Measurements from ENCODE around the gene ACTRT2.

ACTRT2 gene

DNA sequence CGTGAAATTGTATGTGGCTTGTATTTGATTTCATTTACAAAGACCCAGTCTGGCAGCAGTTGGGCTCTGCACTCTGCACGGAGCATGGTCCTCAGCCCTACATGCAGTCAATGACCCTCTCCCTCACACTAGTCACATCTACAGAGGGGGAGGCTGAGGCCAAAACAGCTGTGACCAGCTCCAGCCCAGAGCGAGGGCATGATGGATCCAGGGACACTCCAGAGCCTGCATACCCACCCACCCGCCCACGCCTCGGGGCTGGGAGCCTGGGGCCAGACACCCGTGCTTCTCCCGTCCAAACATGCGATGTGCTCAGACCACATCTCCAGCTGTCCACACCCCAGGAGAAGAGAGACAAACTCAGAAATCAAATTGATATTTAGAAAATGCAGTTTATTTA, 33.8 kb downstream of the ACTRT2 start:
- no peak for DNase-seq (ENCODE audit: low spot score)

DNA sequence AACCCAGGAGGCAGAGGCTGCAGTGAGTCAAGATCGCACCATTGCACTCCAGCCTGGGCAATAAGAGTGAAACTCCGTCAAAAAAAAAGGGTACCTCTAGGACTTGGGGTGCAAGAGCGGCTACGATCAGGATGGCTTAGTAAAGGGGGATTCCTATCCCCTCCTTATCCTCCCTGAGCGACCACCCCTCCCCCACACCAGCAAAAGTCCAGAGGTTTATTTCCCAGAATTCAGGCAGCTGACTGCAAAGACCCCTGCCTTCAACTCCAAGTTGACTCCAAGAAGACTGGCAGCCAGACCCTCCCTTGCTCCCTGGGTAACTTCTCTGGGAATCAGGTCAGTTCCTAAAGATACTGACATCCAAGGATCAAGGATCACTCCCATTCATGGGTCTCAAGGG, 35.4 kb downstream of the ACTRT2 start:
- no peak for DNase-seq (ENCODE audit: low spot score)

DNA sequence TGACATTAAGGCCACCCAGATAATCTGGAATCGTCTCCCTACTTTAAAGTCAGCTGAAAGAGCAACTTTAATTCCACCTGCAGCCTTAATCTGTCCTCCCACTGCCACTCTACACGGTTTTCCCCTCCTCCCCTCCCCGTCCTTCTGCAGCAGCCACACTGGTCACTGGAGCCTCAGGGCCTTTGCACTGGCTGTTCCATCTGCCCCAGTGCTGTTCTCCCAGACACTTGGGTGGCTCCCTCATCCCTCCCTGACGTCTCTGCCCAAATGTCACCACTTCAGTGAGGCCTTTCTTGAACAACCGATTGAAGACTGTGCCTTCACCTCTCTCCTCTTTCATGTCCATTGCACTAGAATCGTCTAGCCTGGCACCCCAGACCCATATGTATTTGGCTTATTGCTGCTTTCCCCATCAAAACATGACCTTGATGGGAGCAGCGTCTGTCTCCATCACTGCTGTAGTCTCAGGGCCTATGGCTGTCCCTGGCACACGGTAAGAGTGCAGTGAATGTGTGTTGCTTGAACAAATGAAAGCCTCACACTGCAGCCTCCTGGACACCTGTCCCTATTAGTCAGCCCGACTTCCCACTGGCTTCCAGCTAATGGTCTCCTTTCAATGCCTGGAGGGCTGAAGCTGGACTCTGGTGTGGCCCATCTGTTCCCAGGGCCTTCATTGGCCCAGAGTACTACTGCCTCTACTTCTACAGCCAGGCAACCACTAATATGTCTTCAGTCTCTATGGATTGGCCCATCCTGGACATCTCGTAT, 37.2 kb downstream of the ACTRT2 start:
- DNase-seq (ENCODE audit: low spot score): no peak

DNA sequence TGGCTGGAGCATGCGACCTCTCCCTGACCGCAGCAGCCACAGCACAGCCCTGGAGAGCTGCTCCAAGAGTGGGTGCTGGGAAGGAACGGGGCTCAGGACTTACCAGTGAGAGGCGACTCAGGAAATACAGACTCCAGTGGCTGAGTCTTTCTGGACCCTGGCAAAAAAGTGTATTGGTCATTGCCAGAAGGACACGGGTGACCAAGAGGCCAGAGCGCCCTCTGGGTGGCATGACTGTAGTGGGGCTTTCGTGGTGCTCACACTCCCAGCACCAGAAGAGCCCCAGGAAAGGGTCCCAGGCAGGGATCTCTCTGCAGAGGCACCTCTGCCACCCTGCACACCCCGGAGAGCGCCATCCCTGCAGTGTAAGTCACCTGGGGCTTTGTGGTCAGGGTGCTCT, 38.9 kb downstream of the ACTRT2 start:
- no peak for DNase-seq (ENCODE audit: low spot score)

DNA sequence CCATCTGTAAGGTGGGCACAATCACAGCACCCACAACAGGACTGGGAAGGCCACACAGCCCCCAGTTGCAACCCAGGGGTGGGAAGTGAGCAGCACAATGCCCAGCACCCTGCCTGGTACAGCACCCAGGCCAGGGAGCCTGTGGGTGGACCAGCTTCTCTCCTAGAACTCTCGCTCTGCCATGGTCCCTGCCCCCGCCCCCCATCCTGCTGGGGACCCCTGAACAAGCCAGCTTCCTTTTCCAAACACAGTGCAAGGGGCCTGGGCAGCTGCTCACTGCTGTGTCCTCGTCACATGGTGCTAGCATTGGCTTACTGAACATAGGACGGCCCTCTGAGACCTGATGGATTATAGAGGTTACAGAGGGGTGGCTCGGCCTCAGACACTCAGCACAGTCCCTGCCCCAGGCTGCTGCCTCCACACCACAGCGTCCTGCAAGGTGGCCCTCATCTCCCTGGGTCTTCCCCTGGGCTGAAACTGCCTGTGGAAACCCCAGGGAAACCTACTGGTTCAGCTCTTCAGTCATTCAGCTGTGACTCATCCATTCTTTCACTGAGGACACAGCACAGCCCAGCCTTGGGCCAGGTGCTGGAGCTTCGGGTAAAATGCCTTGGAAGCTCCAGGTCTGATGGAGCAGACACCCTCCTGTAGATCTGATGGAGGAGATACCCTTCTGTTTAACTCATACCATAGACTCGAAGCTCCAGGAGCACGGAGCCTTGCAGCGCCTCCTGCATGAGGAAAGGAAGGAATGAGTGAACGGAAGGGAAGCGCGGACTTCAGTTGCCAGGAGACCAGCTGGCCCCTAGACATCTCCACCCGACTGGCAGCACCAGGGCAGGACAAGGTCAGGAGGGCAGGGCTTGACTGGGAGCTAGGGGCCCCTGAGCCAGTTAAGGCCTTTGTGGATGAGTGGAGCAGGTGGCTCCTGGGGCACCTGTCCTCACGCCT, 39.6 kb downstream of the ACTRT2 start:
- no peak for DNase-seq (ENCODE audit: low spot score)

DNA sequence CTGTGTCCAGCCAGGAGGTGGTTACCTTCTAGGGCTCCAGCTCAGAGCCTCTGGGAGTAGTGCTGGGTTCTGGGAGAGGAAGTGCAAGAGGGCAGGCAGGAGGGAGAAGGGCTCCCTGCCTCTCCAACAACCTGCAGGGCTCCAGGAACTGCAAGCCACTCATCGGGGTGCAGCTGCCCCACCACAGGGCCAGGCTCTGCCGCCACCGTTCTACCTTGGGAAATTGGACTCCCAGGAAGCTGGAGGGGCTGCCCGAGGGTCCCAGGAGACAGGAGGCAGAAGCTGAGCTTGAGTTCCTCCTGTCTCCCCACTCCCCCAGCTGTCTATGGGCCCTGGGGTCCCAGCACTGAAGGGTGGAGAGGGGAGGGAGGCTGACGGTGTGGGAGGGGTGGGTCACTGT, 40.3 kb downstream of the ACTRT2 start:
- DNase-seq (ENCODE audit: low spot score): no peak

DNA sequence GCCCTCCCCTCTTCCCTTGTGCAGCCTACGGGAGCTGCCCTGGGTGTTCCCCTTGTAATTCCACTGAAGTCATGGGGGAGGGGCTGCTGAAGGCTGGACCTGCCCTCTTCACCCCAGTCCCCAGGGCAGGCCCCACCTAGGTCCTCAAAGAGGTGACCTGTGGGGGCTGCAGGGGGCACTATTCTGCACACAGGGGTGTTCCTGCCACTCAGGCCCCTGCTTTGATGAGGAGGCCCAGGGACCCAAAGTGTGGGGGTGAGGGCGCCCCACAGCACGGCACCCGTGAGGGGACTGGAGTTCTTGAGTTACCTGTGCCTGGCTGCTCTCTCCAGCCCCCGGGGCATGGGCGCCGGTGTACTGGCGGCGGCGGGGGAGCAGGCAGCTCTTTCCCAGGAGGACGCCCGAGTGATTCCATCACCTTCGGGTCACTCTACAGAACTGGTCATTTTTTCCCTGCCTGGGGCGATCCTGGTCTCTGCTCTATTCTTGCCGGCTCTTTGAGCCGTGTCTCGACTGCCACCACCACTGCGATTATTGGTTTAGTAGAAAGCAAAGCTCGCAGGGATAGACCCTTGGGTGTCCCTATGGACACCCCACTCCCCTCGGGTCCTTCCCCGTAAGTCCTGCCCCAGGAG, 40.8 kb downstream of the ACTRT2 start:
- no peak for DNase-seq (ENCODE audit: low spot score)

DNA sequence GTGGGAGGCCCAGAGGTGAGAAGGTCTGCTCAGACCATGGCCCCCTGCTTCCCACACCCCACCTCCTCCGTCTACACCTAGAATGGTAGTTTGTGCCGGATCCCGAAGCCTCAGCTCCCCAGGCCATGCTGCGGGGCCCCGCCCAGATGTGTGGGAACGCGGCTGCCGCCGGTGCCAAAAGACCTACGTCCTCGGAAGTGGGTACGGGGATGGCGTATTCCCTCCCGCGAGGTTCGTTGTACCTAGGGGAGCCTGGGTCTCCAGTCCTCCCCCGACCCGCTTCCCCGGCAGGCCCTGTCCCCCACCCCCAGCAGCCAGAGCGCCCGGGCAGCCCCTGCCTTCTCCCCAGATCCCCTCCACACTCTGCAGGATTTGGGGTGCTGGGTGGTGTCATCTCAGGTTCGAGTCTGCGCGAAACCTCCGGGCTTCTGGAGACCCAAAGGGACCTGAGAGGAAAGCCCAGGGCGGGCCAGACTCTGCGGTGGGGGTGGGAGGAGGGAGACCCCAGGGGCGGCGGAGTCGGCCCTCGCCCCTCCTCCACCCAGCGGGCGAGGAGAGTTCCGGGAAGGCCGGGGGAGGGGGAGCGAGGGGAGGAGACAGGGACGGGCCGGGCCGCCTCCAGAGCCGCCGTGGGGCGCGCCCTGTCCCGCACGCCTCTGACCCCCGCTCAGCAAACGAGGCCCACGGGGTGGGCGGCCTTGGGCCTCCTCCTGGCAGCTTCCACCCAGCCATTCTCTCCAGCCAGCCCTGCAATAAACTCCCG, 41.5 kb downstream of the ACTRT2 start:
- no peak for DNase-seq (ENCODE audit: low spot score)

DNA sequence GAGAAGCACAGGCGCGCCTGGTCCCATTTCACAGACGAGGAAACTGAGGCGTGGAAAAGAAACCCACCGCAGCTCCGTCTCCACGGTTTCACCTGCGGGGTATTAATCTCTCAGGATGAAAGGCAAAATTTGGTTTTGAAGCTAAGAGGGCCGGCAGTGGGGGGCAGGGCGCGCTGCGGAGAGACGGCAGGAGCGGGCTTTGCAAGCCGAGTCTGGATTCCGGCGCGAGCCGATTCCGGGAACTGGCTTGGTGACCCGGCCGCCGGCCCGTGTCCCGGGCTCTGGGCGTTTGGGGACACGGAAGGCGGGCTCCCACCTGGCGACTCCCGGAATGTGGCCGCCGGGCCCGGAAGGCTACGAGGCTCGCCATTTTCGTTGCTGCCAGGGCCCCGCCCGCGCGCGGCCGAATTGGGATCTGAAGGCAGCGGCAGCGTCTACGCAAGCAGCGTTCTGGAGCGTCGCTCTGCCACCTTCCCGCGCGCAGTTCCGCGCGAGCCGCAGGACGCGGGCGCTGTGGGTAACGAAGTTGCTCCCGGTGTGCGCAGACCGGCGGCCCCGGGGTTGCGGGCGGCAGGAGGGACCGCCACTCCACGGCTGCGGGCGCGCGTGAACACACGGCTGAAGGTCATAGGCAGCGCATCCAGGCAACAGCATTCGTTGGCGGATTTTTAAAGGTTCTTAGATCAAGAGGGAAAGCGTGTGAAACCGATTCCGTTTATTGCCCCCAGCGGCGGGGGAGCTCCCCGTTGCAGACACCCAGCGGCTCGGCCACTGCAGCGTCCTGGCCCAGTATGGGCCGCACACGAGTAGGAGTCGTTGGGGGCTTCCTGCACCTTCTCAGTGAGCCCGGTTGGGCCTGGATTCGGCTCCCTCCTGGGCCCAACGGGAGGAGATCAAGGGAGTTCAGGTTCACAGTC, 42.4 kb downstream of the ACTRT2 start:
- DNase-seq (ENCODE audit: low spot score): no peak

DNA sequence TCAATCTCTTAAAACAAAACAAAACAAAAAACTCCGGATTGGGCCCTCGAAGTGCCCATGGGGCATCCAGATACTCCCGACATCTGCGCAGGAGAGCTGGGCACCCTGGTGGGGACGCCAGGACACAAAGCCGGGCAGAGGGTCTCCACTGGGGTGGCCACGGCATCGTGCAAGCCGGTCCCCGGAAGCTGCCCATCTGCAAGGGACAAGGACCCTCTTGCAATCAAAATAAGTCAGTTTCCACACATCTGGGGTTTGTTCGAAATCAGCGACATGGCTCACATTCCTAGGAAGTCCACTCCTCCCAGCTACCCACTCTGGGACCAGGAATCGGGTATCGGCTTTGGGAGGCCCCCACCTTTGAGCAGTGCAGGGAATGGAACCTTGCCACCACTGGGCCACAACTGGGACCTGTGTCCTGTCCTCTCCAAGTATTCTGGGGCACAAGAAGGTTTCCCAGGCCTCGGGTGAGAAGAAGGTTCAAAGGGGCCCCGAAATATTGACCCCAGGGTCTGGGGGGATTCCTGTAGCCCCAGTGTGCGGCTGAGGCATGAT, 43.1 kb downstream of the ACTRT2 start:
- DNase-seq (ENCODE audit: low spot score): no peak

DNA sequence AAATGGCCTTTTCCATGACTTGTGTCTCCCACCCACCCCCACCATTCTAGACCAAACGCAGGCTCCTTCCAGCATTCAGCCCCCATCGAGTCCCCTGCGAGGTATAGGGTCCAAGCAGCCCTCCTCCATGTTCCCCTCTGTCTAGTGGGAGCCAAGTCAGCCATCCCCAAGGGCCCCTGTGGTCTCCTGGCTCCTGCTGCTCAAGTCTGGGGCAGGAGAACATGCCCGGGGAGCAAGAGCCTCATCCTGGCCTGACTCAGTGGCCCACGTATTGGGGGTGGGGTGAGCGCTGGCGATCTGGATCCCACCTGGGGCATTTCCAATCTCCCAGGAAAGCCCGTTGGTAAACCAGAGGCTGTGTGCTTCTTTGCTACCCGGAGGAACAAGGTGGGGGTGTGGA, 43.6 kb downstream of the ACTRT2 start:
- no peak for DNase-seq (ENCODE audit: low spot score)

DNA sequence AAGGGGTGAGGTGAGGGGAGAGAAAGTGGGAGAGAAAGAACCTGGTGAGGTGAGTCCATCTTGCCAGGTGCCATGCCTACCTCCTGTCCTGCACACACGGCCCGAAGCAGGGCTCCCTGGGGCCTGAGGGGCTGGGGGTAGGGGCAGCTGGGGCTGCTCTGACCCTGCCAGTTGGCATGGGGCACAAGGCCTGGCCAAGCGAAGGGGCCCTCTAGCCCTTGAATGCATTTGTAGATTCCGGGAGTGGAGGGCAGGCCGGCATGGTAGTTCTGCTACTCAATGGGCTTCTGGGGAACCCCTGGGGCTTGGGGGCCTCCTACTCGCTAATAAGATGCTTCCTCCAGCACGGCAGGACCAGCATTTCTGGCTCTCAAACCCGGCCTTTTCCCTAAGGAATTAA, 44.1 kb downstream of the ACTRT2 start:
- DNase-seq (ENCODE audit: low spot score): no peak

DNA sequence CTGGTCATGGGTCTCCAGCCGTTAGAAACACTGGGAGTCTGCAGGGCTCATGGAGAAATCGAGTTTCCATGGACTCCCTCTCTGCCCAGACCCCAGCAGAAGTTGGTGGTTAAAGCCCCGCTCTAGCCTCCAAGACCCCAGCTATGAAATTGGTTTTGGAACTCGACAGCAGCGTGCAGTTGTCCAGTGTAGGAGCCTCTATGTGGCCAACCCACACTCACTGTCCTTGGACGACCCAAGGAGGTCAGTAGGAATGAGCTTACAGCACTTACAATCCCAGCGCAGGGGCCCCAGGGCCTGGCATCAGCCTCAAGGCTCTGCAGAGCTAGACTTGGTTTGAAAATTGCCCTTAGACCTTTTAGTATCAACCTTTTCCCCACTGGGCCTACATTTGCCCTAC, 44.5 kb downstream of the ACTRT2 start:
- DNase-seq (ENCODE audit: low spot score): no peak

DNA sequence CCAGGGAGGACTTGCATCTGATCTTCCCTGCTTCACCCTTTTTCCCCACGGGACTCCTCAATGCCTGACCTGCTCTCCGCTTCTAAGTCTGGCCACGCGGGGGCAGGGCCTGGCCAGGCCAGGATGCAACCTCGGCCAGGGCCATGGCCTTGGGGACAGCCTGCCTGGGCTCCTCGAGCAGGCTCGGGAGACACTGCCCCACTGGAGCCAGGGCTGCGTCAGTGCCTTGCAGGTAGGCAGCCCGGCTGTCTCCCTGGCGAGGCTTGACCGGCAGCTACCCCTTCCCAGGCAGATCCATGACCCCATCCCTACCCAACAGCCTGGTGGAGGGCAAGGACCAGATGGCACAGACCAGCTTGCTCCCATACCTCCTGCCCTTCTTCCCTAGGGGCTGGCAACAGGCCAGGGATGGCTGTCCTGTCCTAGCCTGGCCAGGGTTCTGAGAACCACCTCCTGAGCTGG, 45.0 kb downstream of the ACTRT2 start:
- peak; percentile 91 for DNase-seq (ENCODE audit: low spot score)

DNA sequence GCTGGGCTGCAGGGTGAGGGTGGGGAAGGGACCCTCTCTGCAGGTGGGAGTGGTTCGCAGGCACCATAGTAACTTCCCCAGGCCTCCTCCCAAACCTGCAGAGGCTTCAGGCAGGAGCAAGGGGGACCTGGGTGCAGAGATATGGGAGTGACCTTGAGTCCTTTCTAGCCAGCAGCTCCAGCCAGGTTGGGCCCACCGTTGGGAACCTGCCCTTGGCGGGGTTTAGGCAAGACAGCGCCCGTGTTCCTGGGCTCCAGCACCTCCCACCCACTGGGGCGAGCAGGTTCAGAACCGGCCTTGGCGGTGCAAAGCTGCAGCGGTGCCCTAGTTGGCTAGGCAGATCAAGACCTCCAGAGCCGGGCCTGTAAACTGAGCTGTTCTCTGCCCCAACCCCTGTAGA, 45.6 kb downstream of the ACTRT2 start:
- no peak for DNase-seq (ENCODE audit: low spot score)

DNA sequence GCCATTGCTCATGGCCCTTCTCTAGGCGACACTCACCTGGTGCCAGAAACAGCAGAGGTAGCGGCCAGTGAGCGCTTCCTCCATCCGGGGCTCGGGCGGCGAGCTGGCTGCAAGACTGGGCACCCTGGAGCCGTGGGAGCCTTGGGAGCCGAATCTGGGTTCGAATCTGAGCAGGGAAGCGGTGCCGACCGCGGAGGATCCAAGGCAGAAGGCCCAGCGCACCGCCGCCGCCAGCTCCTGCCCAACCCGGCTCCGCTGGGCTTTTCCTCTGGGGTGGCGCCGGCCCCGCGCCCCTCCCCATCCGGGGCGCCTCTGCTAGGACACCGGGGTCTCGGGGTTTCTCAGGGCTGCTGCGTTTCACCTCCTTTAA, 46.0 kb downstream of the ACTRT2 start:
- no peak for DNase-seq (ENCODE audit: low spot score)

DNA sequence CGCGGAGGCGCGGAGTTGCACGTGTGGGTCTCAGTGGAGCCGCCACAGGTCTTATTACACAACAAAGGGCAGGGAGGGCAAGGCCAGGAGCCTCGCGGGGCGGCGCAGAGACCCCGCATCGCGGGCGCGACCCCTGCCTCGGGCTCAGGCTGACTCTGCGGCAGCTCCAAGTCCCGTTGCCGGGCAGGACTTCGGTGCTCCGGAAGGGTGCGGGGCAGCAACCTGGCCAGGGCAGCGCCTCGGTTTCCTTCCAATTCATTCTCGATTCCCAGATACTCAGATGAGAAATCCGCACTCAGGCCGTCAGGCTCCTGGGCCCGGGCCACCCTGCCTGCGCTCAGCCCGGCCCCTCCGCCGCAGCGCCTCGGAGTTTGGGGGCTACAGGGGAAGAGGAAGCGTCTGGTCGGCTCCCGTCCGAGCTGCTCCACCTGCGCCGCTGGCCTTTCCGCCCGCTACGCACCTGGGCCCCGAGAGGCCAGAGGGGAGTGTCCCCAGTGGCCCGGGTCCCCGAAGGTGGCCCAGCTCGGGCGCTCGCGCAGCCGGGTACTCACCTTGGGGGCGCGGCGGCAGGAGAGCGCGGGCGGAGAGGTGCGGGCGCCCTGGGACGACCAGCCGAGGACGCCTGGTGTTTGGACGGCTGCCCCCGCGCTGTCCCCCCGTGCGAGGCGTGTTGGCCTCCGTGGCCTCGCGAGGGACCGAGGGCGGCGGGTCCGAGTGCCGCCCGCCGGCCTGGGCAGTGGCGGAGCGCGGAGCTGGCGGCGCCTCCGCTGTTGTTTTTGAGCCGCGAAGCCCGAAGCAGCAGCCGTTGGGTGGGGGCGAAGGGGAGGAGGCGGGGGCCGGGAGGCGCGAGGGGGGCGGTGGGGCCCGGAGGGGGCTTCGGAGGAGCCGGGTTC, 46.6 kb downstream of the ACTRT2 start:
- no peak for DNase-seq (ENCODE audit: low spot score)

DNA sequence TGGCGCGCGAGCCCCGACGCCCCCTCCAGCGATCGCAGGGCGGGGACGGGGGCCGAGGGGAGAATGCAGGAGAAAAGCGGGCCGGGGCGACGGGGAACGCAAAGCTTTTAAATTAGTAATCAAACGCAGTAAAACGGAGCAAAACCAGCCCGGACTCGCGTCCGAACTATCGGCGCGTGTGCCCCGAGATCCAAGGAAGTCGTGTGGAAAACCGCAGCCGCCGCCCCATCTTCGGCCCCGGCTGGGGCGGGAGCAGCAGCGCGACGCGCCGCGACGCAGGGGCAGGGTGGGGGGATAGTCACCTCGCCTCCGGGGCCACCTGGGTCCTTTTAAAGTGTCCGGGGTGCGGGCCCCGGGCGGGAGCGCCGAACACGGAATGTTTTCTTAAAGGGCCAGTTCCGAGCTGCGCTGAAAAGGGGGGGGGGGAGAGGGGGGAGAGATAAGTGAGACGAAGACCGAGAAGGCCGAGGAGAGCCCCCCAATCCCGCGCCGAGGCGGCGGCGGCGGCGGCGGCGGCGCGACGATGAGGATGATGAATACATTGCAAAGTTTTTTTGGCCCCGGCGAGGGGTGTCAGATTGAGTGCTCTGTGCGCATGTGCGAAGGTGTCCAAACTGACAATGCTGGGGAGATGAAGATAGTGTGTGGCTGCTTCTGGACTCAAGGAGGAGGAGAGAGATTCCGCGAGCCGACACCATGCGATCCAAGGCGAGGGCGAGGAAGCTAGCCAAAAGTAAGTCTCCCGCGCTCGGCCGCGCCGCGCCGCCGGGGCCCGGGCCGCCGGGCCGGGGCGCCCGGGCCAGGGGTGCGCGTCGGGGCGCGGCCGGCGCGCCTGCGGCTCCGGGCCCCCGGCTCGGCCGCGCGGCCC, 47.5 kb downstream of the ACTRT2 start, which contains the start of gene PRDM16:
Gene PRDM16 (plus strand): TSS at position 640 of the 868 bp plus-strand sequence. CDS start 57 bp downstream, at position 697.
- peak; percentile 84 for DNase-seq (ENCODE audit: low spot score)

All from HuH-7.5 (cell line).